Osteocyte (in vitro differentiated cells): ENCODE results near the gene DPYD. TPM values are rescaled to one million over a fixed set of nuclear protein-coding genes. Genes with fewer than 3 reads are reported as not detected.

ENCODE experiments used
- DNase-seq: peaks from one replicate; pipeline ENCODE4 v3.0.0; 2021; ENCODE audit warnings: mixed read lengths; ENCODE audit not compliant: unreplicated experiment; ENCODE audit errors: extremely low spot score
- H3K27ac Mint-ChIP-seq: one replicate; pipeline ENCODE4 v1.8.0; 2021; ENCODE audit warnings: mild to moderate bottlenecking, mixed read lengths; ENCODE audit not compliant: unreplicated experiment
- H3K27me3 Mint-ChIP-seq: one replicate; pipeline ENCODE4 v1.8.0; 2021; ENCODE audit warnings: mixed read lengths; ENCODE audit not compliant: unreplicated experiment
- H3K36me3 Mint-ChIP-seq: one replicate; pipeline ENCODE4 v1.8.0; 2021; ENCODE audit warnings: mixed read lengths; ENCODE audit not compliant: unreplicated experiment
- H3K4me1 Mint-ChIP-seq: one replicate; pipeline ENCODE4 v1.8.0; 2021; ENCODE audit warnings: mixed read lengths; ENCODE audit not compliant: unreplicated experiment
- H3K4me3 Mint-ChIP-seq: one replicate; pipeline ENCODE4 v1.8.0; 2021; ENCODE audit warnings: mild to moderate bottlenecking, moderate library complexity, mixed read lengths; ENCODE audit not compliant: unreplicated experiment
- H3K9me3 Mint-ChIP-seq: one replicate; pipeline ENCODE4 v1.8.0; 2021; ENCODE audit warnings: mixed read lengths; ENCODE audit not compliant: unreplicated experiment
- CTCF ChIP-seq: fragments of 200-600 bp; sonication (generic); IDR thresholded peaks from 2 replicates; pipeline ENCODE4 v1.5.0; 2021; ENCODE audit warnings: antibody characterized with exemption, mild to moderate bottlenecking, moderate library complexity
- total RNA-seq: library from RNA; stranded (reverse); gene quantifications from 2 replicates; pipeline ENCODE4 v1.2.1, GENCODE V29; 2021

DPYD gene
- total RNA-seq, 1 donor from 2014 or later, result 44.0 TPM

- Mint-ChIP-seq H3K9me3 (no peaks in the 10 kb centered on the region), H3K4me1 (peaks cover 23% of the 10 kb centered on the region), H3K27ac (no peak overlapping the region), H3K27me3 (no peaks in the 10 kb centered on the region), H3K36me3 (no peaks in the 10 kb centered on the region), H3K4me3 (no peak overlapping the region)
- DNase-seq, result no peak
- TF ChIP-seq CTCF, result no peak
Observed at GRCh38 chr1:97337250-97338030, 583.4 kb downstream of the DPYD start.

GRCh38 chr1:97334454-97334853 is 586.4 kb downstream of the DPYD start:
- no peaks in the 10 kb centered on the region for H3K9me3 Mint-ChIP-seq
- H3K27ac Mint-ChIP-seq, result no peak overlapping the region
- H3K27me3 Mint-ChIP-seq, result no peaks in the 10 kb centered on the region
- H3K4me1 Mint-ChIP-seq, result peaks cover 19% of the 10 kb centered on the region
- H3K4me3 Mint-ChIP-seq, result no peak overlapping the region
- no peak for TF ChIP-seq CTCF
- DNase-seq, result no peak
- H3K36me3 Mint-ChIP-seq, result no peaks in the 10 kb centered on the region

- TF ChIP-seq CTCF, result no peak
- H3K36me3 Mint-ChIP-seq, result no peaks in the 10 kb centered on the region
- H3K4me1 Mint-ChIP-seq, result peaks cover 19% of the 10 kb centered on the region
- H3K27ac Mint-ChIP-seq, result peak overlapping the region; percentile 54
- DNase-seq, result no peak
- no peak overlapping the region for H3K4me3 Mint-ChIP-seq
- no peaks in the 10 kb centered on the region for H3K27me3 Mint-ChIP-seq
- no peaks in the 10 kb centered on the region for H3K9me3 Mint-ChIP-seq
Observed at GRCh38 chr1:97332716-97333115, 588.1 kb downstream of the DPYD start.

GRCh38 chr1:97331165-97331564 is 589.7 kb downstream of the DPYD start:
- H3K4me3 Mint-ChIP-seq, result no peak overlapping the region
- no peaks in the 10 kb centered on the region for H3K9me3 Mint-ChIP-seq
- H3K27me3 Mint-ChIP-seq, result no peaks in the 10 kb centered on the region
- DNase-seq, result no peak
- no peaks in the 10 kb centered on the region for H3K36me3 Mint-ChIP-seq
- H3K27ac Mint-ChIP-seq, result no peak overlapping the region
- H3K4me1 Mint-ChIP-seq, result peaks cover 19% of the 10 kb centered on the region
- no peak for TF ChIP-seq CTCF

GRCh38 chr1:97314685-97315084 is 606.1 kb downstream of the DPYD start:
- TF ChIP-seq CTCF, result no peak
- Mint-ChIP-seq H3K36me3 (peaks cover 6% of the 10 kb centered on the region), H3K27me3 (no peaks in the 10 kb centered on the region), H3K27ac (no peak overlapping the region), H3K9me3 (peaks cover 5% of the 10 kb centered on the region), H3K4me3 (no peak overlapping the region), H3K4me1 (no peaks in the 10 kb centered on the region)
- no peak for DNase-seq
